Spleen (tissue), 11 donors: Measurements from ENCODE around the gene KDM2A. TPM values are rescaled to one million over a fixed set of nuclear protein-coding genes. Genes with fewer than 3 reads are reported as not detected.

Experiments
- DNase-seq: peaks from one replicate; pipeline ENCODE4 v3.0.0-alpha.2; 2020
- H3K27ac ChIP-seq, 8 donors: fragments of 200-600 bp; sonication (generic) in 7 of 8; 1 replicate in 4 of 8; 2 replicates in 4 of 8; pipeline versions ENCODE4 v1.5.0 to v1.8.0; 2016 to 2021; ENCODE audit warnings: inconsistent platforms in 4 of 8, mild to moderate bottlenecking in 4 of 8, moderate library complexity in 1 of 8
- H3K27me3 ChIP-seq, 7 donors: fragments of 200-600 bp; sonication (generic) in 6 of 7; replicated peaks in 1 of 7; 1 replicate in 4 of 7; 2 replicates in 3 of 7; pipeline versions ENCODE4 v1.5.0 to v1.8.0; 2016 to 2021; ENCODE audit warnings: inconsistent platforms in 3 of 7, mild to moderate bottlenecking in 1 of 7
- H3K36me3 ChIP-seq, 6 donors: fragments of 200-600 bp; sonication (generic) in 5 of 6; 1 replicate in 4 of 6; 2 replicates in 2 of 6; pipeline versions ENCODE4 v1.5.0 to v1.8.0; 2016 to 2021; ENCODE audit warnings: inconsistent platforms in 2 of 6
- H3K4me1 ChIP-seq, 6 donors: fragments of 200-600 bp; sonication (generic) in 5 of 6; 1 replicate in 3 of 6; 2 replicates in 3 of 6; pipeline versions ENCODE4 v1.5.0 to v1.8.0; 2016 to 2021; ENCODE audit warnings: inconsistent platforms in 3 of 6
- H3K4me3 ChIP-seq, 8 donors: fragments of 200-600 bp; sonication (generic) in 7 of 8; 1 replicate in 4 of 8; 2 replicates in 4 of 8; pipeline versions ENCODE4 v1.5.0 to v1.8.0; 2016 to 2021; ENCODE audit warnings: inconsistent platforms in 4 of 8, mild to moderate bottlenecking in 4 of 8, moderate library complexity in 2 of 8
- H3K9me3 ChIP-seq, 8 donors: fragments of 200-600 bp; sonication (generic) in 7 of 8; 1 replicate in 4 of 8; 2 replicates in 4 of 8; pipeline versions ENCODE4 v1.5.0 to v1.8.0; 2016 to 2021; ENCODE audit warnings: inconsistent platforms in 4 of 8
- CTCF ChIP-seq, 11 experiments: fragments of 200-600 bp in 7 of 11; fragments of 450-650 bp in 4 of 11; sonication (generic) in 4 of 11; IDR thresholded peaks in 8 of 11; conservative IDR thresholded peaks in 3 of 11; 1 replicate in 7 of 11; 2 replicates in 4 of 11; pipeline versions ENCODE4 v1.4.0 to v1.8.0; 2016 to 2021; ENCODE audit warnings: antibody characterized with exemption in 11 of 11, inconsistent platforms in 4 of 11, mild to moderate bottlenecking in 1 of 11
- POLR2A ChIP-seq, 3 donors: fragments of 450-650 bp; IDR thresholded peaks; one replicate each; pipeline ENCODE4 v1.5.1; 2017; ENCODE audit warnings: antibody characterized with exemption in 3 of 3, mild to moderate bottlenecking in 1 of 3
- POLR2AphosphoS5 ChIP-seq, 3 donors: sonication (generic); formaldehyde crosslinking; IDR thresholded peaks; one replicate each; pipeline ENCODE4 v1.5.1; 2017; ENCODE audit warnings: antibody characterized with exemption in 3 of 3
- WGBS, 5 donors: extraction: QIAGEN DNeasy Blood & Tissue Kit in 3 of 5; methylation state at CpG; one replicate each; pipeline versions ENCODE4 v1.1.5 to v1.1.7; 2013 to 2018; 5-methylcytosine and 5-hydroxymethylcytosine counted together
- intact Hi-C: fragments of 100-400 bp; cut with DNase I; formaldehyde crosslinking; loops from one replicate; pipeline ENCODE4 v1.15.0; 2023; ENCODE audit warnings: low total_unique reads
- polyA plus RNA-seq, 3 donors: library from polyadenylated mRNA; stranded (reverse); fragments of 200-250 nt; gene quantifications; one replicate each; pipeline ENCODE4 v1.2.1, GENCODE V29; 2013
- total RNA-seq, 7 donors: library from RNA; depleted of rRNA in 3 of 7; stranded (reverse); fragments of >200 nt in 3 of 7; fragmentation: NEBNext Ultra II Directional in 4 of 7; extraction: Animal tissue kit (Norgen Biotek cat#: 25700) in 4 of 7; gene quantifications; one replicate each; pipeline versions ENCODE4 v1.1.0 to v1.2.1, GENCODE V29; 2016 to 2021
- donor health status: healthy with polysubstance abuse.
- donor health status: DM: no; HTN: no; CAD: no; lungs with moderate emphysema.
- donor health status: DM: no; HTN: no; CAD: no.
- donor health status: Bipolar disorder and iron deficiency.
- donor health status: healthy.
- donor health status: DM: no; HTN: no; CAD: no.
- donor health status: DM: yes; HTN: yes; CAD: no.

The KDM2A gene
- total and polyA plus RNA-seq, 10 donors, result 18.5 to 149 (median 125) TPM

- Histone ChIP-seq H3K4me3 (no peak overlapping the region), H3K27ac (no peak overlapping the region), H3K36me3 (no peaks in the 10 kb centered on the region), H3K27me3 (no peaks in the 10 kb centered on the region), H3K4me1 (peaks cover 0 to 12% (median 7%) of the 10 kb centered on the region in 6 donors), H3K9me3 (no peaks in the 10 kb centered on the region)
- WGBS, 5 donors, result 77 to 86% (median 83%) methylated on average over 6 of the region's 6 CpGs
- no peak for TF ChIP-seq POLR2AphosphoS5 (IDR thresholded peaks at IDR 0.05)
- TF ChIP-seq POLR2A (IDR thresholded peaks at IDR 0.05), result no peak
- no peak for TF ChIP-seq CTCF (IDR thresholded peaks at IDR 0.05 in 8 of 11, conservative IDR thresholded peaks at IDR 0.05 in 3 of 11)
- intact Hi-C loops, result no loop called here
- DNase-seq, result no peak
These were observed 20.1 kb upstream of the KDM2A start for GRCh38 chr11:67098799-67099429.

DNA sequence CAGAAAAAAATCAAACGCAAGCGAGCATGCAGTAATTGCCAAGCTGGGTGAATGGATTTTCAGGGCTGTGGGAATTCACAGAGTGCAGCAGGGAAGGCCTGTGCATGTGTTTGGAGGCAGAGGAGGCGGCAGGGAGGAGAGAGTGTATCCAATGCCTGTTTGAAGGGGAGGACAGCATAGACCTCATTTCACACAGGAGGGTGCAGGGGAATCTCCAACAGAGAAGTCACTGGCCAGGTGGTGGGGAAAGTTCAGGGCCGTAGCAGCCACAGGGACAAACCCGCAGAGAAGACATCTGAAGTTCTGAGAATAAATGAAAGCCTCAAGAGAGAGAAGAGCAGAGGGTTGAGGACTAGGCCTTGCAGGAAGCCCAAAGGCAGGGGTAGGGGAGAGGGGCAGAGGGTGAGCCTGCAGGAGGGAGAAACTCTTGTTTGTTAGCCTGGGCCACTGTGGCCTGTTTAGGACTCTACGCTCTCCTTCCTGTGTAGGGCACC, 19.2 kb upstream of the KDM2A start:
- Histone ChIP-seq H3K4me1 (peaks cover 0 to 12% (median 7%) of the 10 kb centered on the region in 6 donors), H3K4me3 (no peak overlapping the region), H3K9me3 (no peaks in the 10 kb centered on the region), H3K27me3 (no peaks in the 10 kb centered on the region), H3K36me3 (no peaks in the 10 kb centered on the region), H3K27ac (peak overlapping the region in 1 of 8 donors; percentile 30)
- intact Hi-C loops, result no loop called here
- TF ChIP-seq POLR2AphosphoS5 (IDR thresholded peaks at IDR 0.05) (no peak), CTCF (IDR thresholded peaks at IDR 0.05 in 8 of 11, conservative IDR thresholded peaks at IDR 0.05 in 3 of 11) (no peak), POLR2A (IDR thresholded peaks at IDR 0.05) (no peak)
- WGBS, 5 donors, result 67 to 86% (median 76%) methylated on average over 6 of the region's 6 CpGs
- DNase-seq, result no peak

GRCh38 chr11:67102664-67103063, 16.4 kb upstream of the KDM2A start:
- 84 to 96% (median 89%) methylated on average over 8 of the region's 8 CpGs for WGBS, 5 donors
- no peak overlapping the region for H3K27ac ChIP-seq
- no peak for DNase-seq
- no peaks in the 10 kb centered on the region for H3K27me3 ChIP-seq
- TF ChIP-seq CTCF (IDR thresholded peaks at IDR 0.05 in 8 of 11, conservative IDR thresholded peaks at IDR 0.05 in 3 of 11) (no peak), POLR2AphosphoS5 (IDR thresholded peaks at IDR 0.05) (no peak), POLR2A (IDR thresholded peaks at IDR 0.05) (no peak)
- peaks cover 0 to 12% (median 7%) of the 10 kb centered on the region in 6 donors for H3K4me1 ChIP-seq
- no peaks in the 10 kb centered on the region for H3K9me3 ChIP-seq
- no peak overlapping the region for H3K4me3 ChIP-seq
- no peaks in the 10 kb centered on the region for H3K36me3 ChIP-seq
- intact Hi-C loops, result no loop called here

DNA sequence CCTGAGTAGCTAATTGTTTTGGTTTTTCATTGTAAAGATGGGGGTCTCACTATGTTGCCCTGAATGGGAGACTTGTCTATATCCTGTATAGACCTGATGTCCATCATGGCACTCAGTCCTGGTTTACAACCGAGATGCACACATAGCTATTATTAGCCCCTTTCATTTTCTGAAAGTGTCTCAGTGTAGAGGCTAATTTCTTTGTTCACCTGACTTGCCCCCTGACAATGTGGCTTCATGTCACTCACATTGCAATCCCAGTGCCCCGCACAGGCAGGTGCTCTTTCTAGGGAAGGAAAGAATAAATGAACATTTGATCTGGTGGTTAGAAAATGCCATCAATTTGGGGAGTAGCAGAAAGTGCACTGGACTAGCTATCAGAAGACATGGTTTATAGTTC, 13.1 kb upstream of the KDM2A start:
- DNase-seq, result no peak
- Histone ChIP-seq H3K9me3 (no peaks in the 10 kb centered on the region), H3K27ac (no peak overlapping the region), H3K36me3 (no peaks in the 10 kb centered on the region), H3K27me3 (no peaks in the 10 kb centered on the region), H3K4me1 (no peaks in the 10 kb centered on the region), H3K4me3 (no peak overlapping the region)
- TF ChIP-seq POLR2AphosphoS5 (IDR thresholded peaks at IDR 0.05) (no peak), POLR2A (IDR thresholded peaks at IDR 0.05) (no peak), CTCF (IDR thresholded peaks at IDR 0.05 in 8 of 11, conservative IDR thresholded peaks at IDR 0.05 in 3 of 11) (no peak)
- intact Hi-C loops, result no loop called here
- 80 to 97% (median 87%) methylated on average over 2 of the region's 2 CpGs for whole genome bisulfite sequencing, 5 donors
